ENCODE results near the gene NSMCE4A. TPM values are rescaled to one million over a fixed set of nuclear protein-coding genes. Genes with fewer than 3 reads are reported as not detected.

The NSMCE4A gene
- total and polyA plus RNA-seq, 9 of the 15 experiments (the other 6 are each of a cell fraction or from before 2014, with no cell fraction given), result 8.4 to 88.5 (median 46.4) TPM

- TF ChIP-seq CBX2 (IDR thresholded peaks at IDR 0.05; ENCODE audit: insufficient read depth, low read length, poor library complexity, severe bottlenecking) (no peak), NCOA2 (IDR thresholded peaks at IDR 0.05; ENCODE audit: partially characterized antibody in 2 of 2) (no peak), MXI1 (IDR thresholded peaks at IDR 0.05; ENCODE audit: low read depth, low read length) (no peak), ZBTB12 (CRISPR knock-in tag; IDR thresholded peaks at IDR 0.05) (no peak), TSC22D4 (tag; IDR thresholded peaks at IDR 0.05) (no peak), ZNF134 (CRISPR knock-in tag; conservative IDR thresholded peaks at IDR 0.05) (no peak), U2AF2 (optimal IDR thresholded peaks at IDR 0.05; ENCODE audit: low read depth, low read length) (no peak), SOX6 (IDR thresholded peaks at IDR 0.05) (no peak), RFX7 (CRISPR knock-in tag; IDR thresholded peaks at IDR 0.05) (no peak), NR2C2 (CRISPR knock-in tag; IDR thresholded peaks at IDR 0.05) (no peak), NR2C2 (tag; IDR thresholded peaks at IDR 0.05) (no peak), RNF219 (CRISPR knock-in tag; IDR thresholded peaks at IDR 0.05) (no peak), HMBOX1 (IDR thresholded peaks at IDR 0.05) (no peak), CC2D1A (IDR thresholded peaks at IDR 0.05) (no peak), BCLAF1 (IDR thresholded peaks at IDR 0.05; ENCODE audit: borderline replicate concordance in 1 of 2, control insufficient read depth in 1 of 2, low read depth in 2 of 2, low read length in 1 of 2) (no peak), AFF4 (CRISPR knock-in tag; IDR thresholded peaks at IDR 0.05) (no peak)
Measured at GRCh38 chr10:121974535-121975294, at the start of gene NSMCE4A (continued).

Measured in K562 (cell line).